HepG2 (cell line): Measurements from ENCODE around the gene KDM4E. TPM values are rescaled to one million over a fixed set of nuclear protein-coding genes. Genes with fewer than 3 reads are reported as not detected.

Experiments
- ASH2L ChIP-seq: fragments of 300-600, 200-600 bp; sonication (generic); IDR thresholded peaks from 2 replicates; pipeline ENCODE4 v1.7.0; 2017; ENCODE audit warnings: low read depth, mild to moderate bottlenecking, moderate library complexity, mixed read lengths, low read length; ENCODE audit not compliant: insufficient read length
- HMG20A ChIP-seq: IDR thresholded peaks from 2 replicates; pipeline ENCODE4 v1.6.1; 2016; ENCODE audit warnings: borderline replicate concordance
- PAF1 ChIP-seq: IDR thresholded peaks from 2 replicates; pipeline ENCODE4 v1.6.1; 2016; ENCODE audit warnings: missing genetic modification reagents, missing compliant biosample characterization
- REXO4 ChIP-seq: sonication (generic); formaldehyde crosslinking; IDR thresholded peaks from 2 replicates; pipeline ENCODE4 v1.8.0; 2022; ENCODE audit warnings: missing genetic modification reagents, mild to moderate bottlenecking, borderline replicate concordance
- TARDBP ChIP-seq: sonication (generic); formaldehyde crosslinking; IDR thresholded peaks from 2 replicates; pipeline ENCODE4 v1.8.0; 2022; ENCODE audit warnings: mild to moderate bottlenecking, missing genetic modification reagents
- ZBTB34 ChIP-seq: sonication (generic); formaldehyde crosslinking; IDR thresholded peaks from 2 replicates; pipeline ENCODE4 v1.8.0; 2022; ENCODE audit warnings: mild to moderate bottlenecking, missing genetic modification reagents
- ZNF138 ChIP-seq: sonication (generic); formaldehyde crosslinking; IDR thresholded peaks from 2 replicates; pipeline ENCODE4 v1.5.0; 2020; ENCODE audit warnings: mild to moderate bottlenecking, low read depth, missing genetic modification reagents
- ZNF3 ChIP-seq: IDR thresholded peaks from 2 replicates; pipeline ENCODE4 v1.7.0; 2017; ENCODE audit warnings: inconsistent platforms
- ZNF350 ChIP-seq: sonication (generic); formaldehyde crosslinking; IDR thresholded peaks from 2 replicates; pipeline ENCODE4 v1.4.0; 2020; ENCODE audit warnings: mild to moderate bottlenecking, low read depth, missing genetic modification reagents, borderline replicate concordance
- ZNF44 ChIP-seq: sonication (generic); formaldehyde crosslinking; IDR thresholded peaks from 2 replicates; pipeline ENCODE4 v1.5.1; 2020; ENCODE audit warnings: mild to moderate bottlenecking, missing genetic modification reagents
- ZNF709 ChIP-seq: sonication (generic); formaldehyde crosslinking; IDR thresholded peaks from 2 replicates; pipeline ENCODE4 v1.5.0; 2020; ENCODE audit warnings: mild to moderate bottlenecking, missing genetic modification reagents
- ZSCAN31 ChIP-seq: sonication (generic); formaldehyde crosslinking; IDR thresholded peaks from 2 replicates; pipeline ENCODE4 v1.5.0; 2020; ENCODE audit warnings: low read depth, mild to moderate bottlenecking, missing genetic modification reagents
- polyA plus RNA-seq, 8 experiments: library from polyadenylated mRNA; depleted of rRNA in 3 of 8; stranded (reverse) in 7 of 8; unstranded in 1 of 8; fragments of >200 nt; fragmentation: Illumina TruSeq in 4 of 8; extraction: Trizol in 4 of 8; gene quantifications; 2 replicates each; pipeline versions ENCODE4 v1.2.1 to v1.2.3, GENCODE V29; 2011 to 2016; ENCODE audit warnings: low read depth in 4 of 8, missing spikeins in 1 of 8, mixed read lengths in 1 of 8; ENCODE audit not compliant: insufficient read depth in 1 of 8
- total RNA-seq, 5 experiments: library from RNA; depleted of rRNA; stranded (reverse); fragments of >200 nt; fragmentation: Illumina TruSeq; extraction: Trizol; gene quantifications; 2 replicates each; pipeline ENCODE4 v1.2.3, GENCODE V29; 2016; ENCODE audit warnings: low read depth in 1 of 5
- TF ChIP-seq, protein P1 (sequence below): IDR thresholded peaks from 2 replicates; pipeline ENCODE4 v1.6.1; 2016; ENCODE audit warnings: missing genetic modification reagents, missing compliant biosample characterization
- TF ChIP-seq, protein P2 (sequence below): sonication (generic); formaldehyde crosslinking; IDR thresholded peaks from 2 replicates; pipeline ENCODE4 v1.5.0; 2020; ENCODE audit warnings: mild to moderate bottlenecking, missing genetic modification reagents, borderline replicate concordance
- TF ChIP-seq, protein P3 (sequence below): sonication (generic); formaldehyde crosslinking; IDR thresholded peaks from 2 replicates; pipeline ENCODE4 v1.5.0; 2020; ENCODE audit warnings: mild to moderate bottlenecking, missing genetic modification reagents
- TF ChIP-seq, protein P4 (sequence below): sonication (generic); formaldehyde crosslinking; IDR thresholded peaks from 2 replicates; pipeline ENCODE4 v1.4.0; 2020; ENCODE audit warnings: missing genetic modification reagents

Gene KDM4E
- total and polyA plus RNA-seq, 2 of the 13 experiments (the other 11 are each of a cell fraction or from before 2014, with no cell fraction given) = not detected

DNA sequence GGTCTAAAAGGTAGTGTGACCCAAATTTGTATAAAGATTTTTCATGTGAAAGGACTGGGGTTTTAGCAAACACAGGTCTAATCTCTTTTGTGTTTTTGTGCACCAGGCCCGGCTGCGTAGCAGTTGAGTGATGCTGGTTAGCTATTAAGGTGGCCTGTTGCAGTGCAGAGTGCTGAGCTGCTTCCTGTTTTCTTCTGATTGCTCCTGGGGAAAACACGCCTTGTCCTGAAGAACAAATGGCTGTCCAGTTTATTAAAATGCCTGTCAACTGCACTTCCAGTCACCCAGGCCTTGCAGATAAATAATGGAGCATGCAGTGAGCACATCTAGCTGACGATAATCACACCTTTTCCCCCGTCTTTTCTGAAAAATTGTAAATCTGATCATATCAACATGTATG lies 43.5 kb downstream of the KDM4E start (continued):
- TF ChIP-seq ZBTB34 (CRISPR knock-in tag) = no peak
- TF ChIP-seq, protein P1, sequence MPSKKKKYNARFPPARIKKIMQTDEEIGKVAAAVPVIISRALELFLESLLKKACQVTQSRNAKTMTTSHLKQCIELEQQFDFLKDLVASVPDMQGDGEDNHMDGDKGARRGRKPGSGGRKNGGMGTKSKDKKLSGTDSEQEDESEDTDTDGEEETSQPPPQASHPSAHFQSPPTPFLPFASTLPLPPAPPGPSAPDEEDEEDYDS (CRISPR knock-in tag) = peak; percentile 88
- TF ChIP-seq, protein P2, sequence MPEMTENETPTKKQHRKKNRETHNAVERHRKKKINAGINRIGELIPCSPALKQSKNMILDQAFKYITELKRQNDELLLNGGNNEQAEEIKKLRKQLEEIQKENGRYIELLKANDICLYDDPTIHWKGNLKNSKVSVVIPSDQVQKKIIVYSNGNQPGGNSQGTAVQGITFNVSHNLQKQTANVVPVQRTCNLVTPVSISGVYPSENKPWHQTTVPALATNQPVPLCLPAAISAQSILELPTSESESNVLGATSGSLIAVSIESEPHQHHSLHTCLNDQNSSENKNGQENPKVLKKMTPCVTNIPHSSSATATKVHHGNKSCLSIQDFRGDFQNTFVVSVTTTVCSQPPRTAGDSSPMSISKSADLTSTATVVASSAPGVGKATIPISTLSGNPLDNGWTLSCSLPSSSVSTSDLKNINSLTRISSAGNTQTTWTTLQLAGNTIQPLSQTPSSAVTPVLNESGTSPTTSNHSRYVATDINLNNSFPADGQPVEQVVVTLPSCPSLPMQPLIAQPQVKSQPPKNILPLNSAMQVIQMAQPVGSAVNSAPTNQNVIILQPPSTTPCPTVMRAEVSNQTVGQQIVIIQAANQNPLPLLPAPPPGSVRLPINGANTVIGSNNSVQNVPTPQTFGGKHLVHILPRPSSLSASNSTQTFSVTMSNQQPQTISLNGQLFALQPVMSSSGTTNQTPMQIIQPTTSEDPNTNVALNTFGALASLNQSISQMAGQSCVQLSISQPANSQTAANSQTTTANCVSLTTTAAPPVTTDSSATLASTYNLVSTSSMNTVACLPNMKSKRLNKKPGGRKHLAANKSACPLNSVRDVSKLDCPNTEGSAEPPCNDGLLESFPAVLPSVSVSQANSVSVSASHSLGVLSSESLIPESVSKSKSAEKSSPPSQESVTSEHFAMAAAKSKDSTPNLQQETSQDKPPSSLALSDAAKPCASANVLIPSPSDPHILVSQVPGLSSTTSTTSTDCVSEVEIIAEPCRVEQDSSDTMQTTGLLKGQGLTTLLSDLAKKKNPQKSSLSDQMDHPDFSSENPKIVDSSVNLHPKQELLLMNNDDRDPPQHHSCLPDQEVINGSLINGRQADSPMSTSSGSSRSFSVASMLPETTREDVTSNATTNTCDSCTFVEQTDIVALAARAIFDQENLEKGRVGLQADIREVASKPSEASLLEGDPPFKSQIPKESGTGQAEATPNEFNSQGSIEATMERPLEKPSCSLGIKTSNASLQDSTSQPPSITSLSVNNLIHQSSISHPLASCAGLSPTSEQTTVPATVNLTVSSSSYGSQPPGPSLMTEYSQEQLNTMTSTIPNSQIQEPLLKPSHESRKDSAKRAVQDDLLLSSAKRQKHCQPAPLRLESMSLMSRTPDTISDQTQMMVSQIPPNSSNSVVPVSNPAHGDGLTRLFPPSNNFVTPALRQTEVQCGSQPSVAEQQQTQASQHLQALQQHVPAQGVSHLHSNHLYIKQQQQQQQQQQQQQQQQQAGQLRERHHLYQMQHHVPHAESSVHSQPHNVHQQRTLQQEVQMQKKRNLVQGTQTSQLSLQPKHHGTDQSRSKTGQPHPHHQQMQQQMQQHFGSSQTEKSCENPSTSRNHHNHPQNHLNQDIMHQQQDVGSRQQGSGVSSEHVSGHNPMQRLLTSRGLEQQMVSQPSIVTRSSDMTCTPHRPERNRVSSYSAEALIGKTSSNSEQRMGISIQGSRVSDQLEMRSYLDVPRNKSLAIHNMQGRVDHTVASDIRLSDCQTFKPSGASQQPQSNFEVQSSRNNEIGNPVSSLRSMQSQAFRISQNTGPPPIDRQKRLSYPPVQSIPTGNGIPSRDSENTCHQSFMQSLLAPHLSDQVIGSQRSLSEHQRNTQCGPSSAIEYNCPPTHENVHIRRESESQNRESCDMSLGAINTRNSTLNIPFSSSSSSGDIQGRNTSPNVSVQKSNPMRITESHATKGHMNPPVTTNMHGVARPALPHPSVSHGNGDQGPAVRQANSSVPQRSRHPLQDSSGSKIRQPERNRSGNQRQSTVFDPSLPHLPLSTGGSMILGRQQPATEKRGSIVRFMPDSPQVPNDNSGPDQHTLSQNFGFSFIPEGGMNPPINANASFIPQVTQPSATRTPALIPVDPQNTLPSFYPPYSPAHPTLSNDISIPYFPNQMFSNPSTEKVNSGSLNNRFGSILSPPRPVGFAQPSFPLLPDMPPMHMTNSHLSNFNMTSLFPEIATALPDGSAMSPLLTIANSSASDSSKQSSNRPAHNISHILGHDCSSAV = no peak
- TF ChIP-seq REXO4 (CRISPR knock-in tag) = no peak
- TF ChIP-seq TARDBP (CRISPR knock-in tag) = peak; percentile 25; the same call in 1 of the 2 replicates
- TF ChIP-seq ZNF3 (CRISPR knock-in tag) = peak; percentile 84; the same call in 1 of the 2 replicates
- TF ChIP-seq, protein P3, sequence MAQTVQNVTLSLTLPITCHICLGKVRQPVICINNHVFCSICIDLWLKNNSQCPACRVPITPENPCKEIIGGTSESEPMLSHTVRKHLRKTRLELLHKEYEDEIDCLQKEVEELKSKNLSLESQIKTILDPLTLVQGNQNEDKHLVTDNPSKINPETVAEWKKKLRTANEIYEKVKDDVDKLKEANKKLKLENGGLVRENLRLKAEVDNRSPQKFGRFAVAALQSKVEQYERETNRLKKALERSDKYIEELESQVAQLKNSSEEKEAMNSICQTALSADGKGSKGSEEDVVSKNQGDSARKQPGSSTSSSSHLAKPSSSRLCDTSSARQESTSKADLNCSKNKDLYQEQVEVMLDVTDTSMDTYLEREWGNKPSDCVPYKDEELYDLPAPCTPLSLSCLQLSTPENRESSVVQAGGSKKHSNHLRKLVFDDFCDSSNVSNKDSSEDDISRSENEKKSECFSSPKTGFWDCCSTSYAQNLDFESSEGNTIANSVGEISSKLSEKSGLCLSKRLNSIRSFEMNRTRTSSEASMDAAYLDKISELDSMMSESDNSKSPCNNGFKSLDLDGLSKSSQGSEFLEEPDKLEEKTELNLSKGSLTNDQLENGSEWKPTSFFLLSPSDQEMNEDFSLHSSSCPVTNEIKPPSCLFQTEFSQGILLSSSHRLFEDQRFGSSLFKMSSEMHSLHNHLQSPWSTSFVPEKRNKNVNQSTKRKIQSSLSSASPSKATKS (CRISPR knock-in tag) = no peak
- TF ChIP-seq PAF1 = no peak
- TF ChIP-seq ASH2L = peak; percentile 33
- TF ChIP-seq ZNF44 (CRISPR knock-in tag) = no peak
- TF ChIP-seq ZNF709 = no peak
- TF ChIP-seq ZNF350 (CRISPR knock-in tag) = no peak
- TF ChIP-seq, protein P4, sequence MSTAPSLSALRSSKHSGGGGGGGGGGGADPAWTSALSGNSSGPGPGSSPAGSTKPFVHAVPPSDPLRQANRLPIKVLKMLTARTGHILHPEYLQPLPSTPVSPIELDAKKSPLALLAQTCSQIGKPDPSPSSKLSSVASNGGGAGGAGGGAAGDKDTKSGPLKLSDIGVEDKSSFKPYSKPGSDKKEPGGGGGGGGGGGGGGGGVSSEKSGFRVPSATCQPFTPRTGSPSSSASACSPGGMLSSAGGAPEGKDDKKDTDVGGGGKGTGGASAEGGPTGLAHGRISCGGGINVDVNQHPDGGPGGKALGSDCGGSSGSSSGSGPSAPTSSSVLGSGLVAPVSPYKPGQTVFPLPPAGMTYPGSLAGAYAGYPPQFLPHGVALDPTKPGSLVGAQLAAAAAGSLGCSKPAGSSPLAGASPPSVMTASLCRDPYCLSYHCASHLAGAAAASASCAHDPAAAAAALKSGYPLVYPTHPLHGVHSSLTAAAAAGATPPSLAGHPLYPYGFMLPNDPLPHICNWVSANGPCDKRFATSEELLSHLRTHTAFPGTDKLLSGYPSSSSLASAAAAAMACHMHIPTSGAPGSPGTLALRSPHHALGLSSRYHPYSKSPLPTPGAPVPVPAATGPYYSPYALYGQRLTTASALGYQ = peak; percentile 57; the same call in 1 of the 2 replicates
- no peak for TF ChIP-seq ZNF138 (CRISPR knock-in tag)
- TF ChIP-seq ZSCAN31 (CRISPR knock-in tag) = no peak
- TF ChIP-seq HMG20A (CRISPR knock-in tag) = no peak
